GM12865 (cell line): ENCODE results near the gene XRN2.
"Not testable (repeated sequence)": the region's sequence is repeated elsewhere in the genome, so short reads cannot be mapped to it uniquely, and the experiment has no call there.

Source experiments
- DNase-seq: peaks from one replicate; pipeline ENCODE4 v3.0.0; 2010; ENCODE audit warnings: low read depth
- H3K4me3 ChIP-seq: 2 replicates; pipeline ENCODE4 v1.5.1; 2011; ENCODE audit warnings: mild to moderate bottlenecking, low read depth, low read length, control low read depth
- TF ChIP-seq, protein P1 (sequence below): IDR thresholded peaks from 2 replicates; pipeline ENCODE4 v1.5.1; 2011; ENCODE audit warnings: low read length, control low read depth, low read depth, inconsistent platforms; ENCODE audit not compliant: insufficient read depth; ENCODE audit errors: missing control alignments

Gene XRN2

DNA sequence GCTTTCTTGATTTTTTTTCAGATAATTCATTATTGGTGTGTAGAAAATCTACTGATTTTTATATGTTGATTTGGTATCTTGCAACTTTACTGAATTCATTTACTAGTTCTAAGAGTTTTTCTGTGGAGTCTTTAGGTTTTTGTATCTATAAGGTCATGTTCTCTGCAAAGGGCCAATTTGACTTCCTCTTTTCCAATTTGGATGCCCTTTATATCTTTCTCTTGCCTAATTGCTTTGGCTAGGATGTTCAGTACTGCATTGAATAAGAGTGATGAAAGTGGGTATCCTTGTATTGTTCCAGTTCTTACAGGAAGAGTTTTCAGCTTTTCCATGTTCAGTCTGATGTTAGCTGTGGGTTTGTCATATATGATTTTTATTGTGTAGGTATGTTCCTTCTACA, 108.6 kb downstream of the XRN2 start:
- H3K4me3 ChIP-seq, result no peak overlapping the region
- DNase-seq, result no peak
- TF ChIP-seq, protein P1, sequence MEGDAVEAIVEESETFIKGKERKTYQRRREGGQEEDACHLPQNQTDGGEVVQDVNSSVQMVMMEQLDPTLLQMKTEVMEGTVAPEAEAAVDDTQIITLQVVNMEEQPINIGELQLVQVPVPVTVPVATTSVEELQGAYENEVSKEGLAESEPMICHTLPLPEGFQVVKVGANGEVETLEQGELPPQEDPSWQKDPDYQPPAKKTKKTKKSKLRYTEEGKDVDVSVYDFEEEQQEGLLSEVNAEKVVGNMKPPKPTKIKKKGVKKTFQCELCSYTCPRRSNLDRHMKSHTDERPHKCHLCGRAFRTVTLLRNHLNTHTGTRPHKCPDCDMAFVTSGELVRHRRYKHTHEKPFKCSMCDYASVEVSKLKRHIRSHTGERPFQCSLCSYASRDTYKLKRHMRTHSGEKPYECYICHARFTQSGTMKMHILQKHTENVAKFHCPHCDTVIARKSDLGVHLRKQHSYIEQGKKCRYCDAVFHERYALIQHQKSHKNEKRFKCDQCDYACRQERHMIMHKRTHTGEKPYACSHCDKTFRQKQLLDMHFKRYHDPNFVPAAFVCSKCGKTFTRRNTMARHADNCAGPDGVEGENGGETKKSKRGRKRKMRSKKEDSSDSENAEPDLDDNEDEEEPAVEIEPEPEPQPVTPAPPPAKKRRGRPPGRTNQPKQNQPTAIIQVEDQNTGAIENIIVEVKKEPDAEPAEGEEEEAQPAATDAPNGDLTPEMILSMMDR, result no peak

DNA sequence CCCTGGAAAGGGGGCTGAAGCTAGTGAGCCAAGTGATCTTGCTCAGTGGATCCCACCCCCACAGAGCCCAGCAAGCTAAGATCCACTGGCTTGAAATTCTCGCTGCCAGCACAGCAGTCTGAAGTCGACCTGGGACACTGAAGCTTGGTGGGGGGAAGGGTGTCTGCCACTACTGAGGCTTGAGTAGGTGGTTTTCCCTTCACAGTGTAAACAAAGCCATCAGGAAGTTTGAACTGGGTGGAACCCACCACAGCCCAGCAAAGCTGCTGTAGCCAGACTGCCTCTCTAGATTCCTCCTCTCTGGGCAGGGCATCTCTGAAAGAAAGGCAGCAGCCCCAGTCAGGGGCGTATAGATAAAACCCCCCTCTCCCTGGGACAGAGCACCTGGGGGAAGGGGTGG, 110.9 kb downstream of the XRN2 start:
- not testable (repeated sequence) for H3K4me3 ChIP-seq
- peak; percentile 23 for DNase-seq

- not testable (repeated sequence) for DNase-seq
These were observed 116.0 kb downstream of the XRN2 start for GRCh38 chr20:21419147-21419546.

DNA sequence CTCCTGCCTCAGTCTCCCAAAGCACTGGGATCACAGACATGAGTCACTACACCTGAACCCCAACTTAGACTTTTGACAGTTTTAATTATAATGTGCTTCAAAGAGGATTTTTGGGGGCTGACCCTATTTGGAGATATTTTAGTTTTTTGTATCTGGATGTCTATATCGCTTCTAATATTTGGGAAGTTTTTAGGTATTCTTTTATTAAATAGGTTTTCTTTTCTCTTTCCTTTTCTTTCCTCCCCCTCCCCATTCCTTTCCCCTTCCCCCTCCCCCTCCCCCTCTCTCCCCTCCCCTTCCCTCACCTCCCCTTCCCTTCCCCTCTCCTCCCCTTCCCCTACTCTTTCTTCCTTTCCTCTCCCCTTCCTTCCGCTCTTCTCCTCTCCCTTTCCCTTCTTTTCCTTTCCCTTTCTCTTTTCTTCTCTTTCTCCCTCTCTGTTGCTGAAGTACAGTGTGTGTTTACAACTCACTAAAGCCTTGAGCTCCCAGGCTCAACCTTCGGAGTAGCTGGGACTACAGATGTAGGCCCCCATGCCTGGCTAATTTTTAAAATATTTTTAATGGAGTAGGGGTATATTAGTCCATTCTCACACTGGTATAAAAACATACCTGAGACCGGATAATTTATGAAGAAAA, 118.6 kb downstream of the XRN2 start:
- DNase-seq, result no peak
- H3K4me3 ChIP-seq, result no peak overlapping the region
- TF ChIP-seq, protein P1, result no peak

More at GRCh38 chr20:21419147-21419546, 116.0 kb downstream of the XRN2 start:
- H3K4me3 ChIP-seq, result not testable (repeated sequence)

- not testable (repeated sequence) for H3K4me3 ChIP-seq, DNase-seq
These were observed 120.6 kb downstream of the XRN2 start for GRCh38 chr20:21423712-21424111.

DNA sequence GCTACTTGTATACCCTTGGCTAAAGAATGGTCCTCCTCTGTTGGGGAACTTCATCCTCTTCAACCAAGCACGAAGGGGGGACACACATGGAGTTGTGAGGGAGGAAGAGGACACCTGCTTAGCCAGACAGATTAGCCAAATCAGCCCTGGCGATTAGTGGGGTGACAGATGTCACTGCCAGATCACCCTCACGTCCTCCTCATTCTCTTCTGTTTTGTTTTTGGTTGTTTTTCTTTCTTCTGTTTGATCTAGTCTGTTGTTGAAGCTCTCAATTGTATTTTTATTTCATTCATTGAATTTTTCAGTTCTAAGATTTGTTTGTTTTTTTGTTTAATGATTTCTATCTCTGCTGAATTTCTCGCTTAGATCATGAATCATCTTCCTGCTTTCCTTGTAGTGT, 121.7 kb downstream of the XRN2 start:
- DNase-seq, result no peak
- no peak overlapping the region for H3K4me3 ChIP-seq
- TF ChIP-seq, protein P1, result no peak

GRCh38 chr20:21430020-21430419, 126.9 kb downstream of the XRN2 start:
- H3K4me3 ChIP-seq, result no peak overlapping the region
- TF ChIP-seq, protein P1, result no peak
- DNase-seq, result no peak

- DNase-seq, result no peak
- TF ChIP-seq, protein P1, result no peak
- no peak overlapping the region for H3K4me3 ChIP-seq
These were observed 129.8 kb downstream of the XRN2 start for GRCh38 chr20:21432911-21433310.

DNA sequence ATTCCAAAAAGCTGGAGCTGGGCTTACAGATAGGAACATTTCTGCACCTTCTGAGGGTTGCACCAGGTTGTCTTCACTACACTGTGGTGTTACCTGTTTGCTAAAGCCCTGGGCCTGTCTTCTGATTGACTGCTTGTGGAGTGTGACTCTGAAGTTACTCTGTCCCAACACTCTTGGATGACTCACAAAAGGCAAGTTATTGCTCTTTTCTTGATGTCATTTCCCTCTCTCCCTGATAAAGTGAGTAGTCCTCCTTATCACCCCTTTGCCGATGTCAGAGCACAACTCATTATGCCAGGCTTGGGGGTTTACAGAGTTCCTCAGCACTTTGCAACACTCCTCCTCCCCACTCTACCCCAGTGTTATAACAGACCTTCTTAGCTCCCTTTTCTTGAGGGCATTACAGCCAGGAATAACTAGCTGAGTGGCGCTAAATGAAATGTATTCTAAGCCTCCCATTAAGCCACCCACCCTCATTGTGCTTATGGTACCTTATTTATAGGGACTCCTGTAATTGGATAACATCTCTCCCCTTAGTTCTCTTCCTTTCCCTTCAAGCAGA, 130.3 kb downstream of the XRN2 start:
- no peak overlapping the region for H3K4me3 ChIP-seq
- TF ChIP-seq, protein P1, result no peak
- no peak for DNase-seq
